Kasumi-1 (cell line): ENCODE data around the gene HAUS3.
"Not testable (repeated sequence)": the region's sequence is repeated elsewhere in the genome, so short reads cannot be mapped to it uniquely, and the experiment has no call there.

ENCODE experiments used
- DNase-seq, 2 experiments: peaks; one replicate each; lab custom pipeline; 2025; lab: John Stamatoyannopoulos, UW

The HAUS3 gene

DNA sequence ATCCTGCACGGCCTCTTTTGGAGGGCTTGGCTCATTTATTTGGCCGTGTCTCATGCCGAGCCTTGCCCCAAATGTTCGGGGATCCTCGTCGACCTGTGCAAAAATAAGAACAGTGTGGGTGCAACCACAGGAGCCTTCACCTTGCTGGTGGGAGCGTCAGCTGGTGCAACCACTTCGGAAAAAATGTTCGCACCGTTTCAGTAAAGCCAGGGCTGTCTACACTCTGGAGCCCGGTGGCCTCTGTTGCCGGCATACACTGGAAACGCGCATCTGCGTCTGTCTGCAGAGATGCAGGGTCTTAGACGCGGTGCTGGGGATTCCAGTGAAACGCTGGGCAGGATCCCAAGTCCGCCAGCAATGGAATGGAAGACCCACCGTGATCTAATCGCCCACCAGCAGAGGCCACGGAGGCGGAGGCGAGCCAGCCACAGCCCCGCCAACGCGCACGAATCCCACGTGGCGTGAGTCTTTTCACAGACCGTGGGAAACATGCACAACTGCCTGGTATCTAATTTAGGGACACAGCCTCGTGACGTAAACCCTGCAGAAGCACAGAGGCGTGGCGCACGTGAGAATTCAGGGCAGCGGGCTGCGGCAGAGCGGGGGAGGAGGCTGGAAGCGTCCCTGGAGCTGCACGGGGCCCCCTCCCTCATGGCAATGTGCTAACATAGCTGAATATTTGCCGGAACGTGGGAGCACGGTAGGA lies 33.8 kb upstream of the HAUS3 start:
- DNase-seq: no peak

DNA sequence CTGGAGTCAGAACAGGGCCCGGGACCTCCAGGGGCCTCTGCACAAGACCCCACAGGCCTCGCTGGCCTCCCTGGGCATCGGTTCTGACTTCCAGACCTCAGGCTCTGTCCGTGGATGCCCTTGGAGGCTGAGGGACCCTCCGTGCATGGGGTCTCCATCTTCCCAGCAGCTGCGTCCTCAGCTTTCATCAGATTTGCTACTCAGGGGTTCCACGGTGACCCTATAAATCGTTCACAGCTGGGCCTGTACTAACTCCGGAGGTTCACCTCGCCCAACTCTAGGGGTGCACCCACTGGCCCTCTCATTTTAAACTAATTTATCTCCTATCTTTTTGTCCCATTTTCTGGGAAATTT lies 33.1 kb upstream of the HAUS3 start:
- DNase-seq: not testable (repeated sequence)

DNA sequence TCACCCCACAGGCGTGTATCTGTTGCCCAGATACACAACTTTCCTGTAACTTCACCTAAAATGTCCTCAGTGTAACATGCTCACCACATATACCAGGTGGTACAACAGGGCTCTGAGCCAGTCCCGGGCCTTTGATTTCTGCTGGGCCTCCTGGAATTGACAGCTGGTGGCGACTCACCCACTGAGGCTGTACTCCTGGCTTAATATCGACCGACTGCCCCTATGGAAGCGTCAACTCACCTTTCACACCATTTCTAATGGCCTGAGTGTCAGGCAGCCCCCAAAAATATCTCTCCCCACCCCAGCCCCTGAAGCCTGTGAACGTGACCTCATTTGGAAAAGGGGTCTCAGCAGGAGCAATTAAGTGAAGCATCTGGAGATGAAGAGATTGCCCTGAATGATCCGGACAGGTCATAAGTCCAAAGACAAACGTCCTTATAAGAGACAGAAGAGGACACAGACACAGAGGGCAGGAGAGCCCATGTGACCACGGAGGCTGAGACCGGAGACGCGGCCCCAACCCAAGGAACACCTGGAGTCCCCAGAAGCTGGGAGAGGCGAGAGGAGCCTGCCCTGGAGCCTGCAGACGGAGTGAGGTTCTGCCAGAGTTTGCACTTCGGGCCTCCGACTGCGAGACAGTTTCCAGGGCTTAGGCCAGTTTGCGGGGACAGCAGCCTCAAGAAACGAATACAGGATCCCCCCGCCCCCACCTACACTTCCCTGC lies 32.6 kb upstream of the HAUS3 start:
- DNase-seq: no peak

DNA sequence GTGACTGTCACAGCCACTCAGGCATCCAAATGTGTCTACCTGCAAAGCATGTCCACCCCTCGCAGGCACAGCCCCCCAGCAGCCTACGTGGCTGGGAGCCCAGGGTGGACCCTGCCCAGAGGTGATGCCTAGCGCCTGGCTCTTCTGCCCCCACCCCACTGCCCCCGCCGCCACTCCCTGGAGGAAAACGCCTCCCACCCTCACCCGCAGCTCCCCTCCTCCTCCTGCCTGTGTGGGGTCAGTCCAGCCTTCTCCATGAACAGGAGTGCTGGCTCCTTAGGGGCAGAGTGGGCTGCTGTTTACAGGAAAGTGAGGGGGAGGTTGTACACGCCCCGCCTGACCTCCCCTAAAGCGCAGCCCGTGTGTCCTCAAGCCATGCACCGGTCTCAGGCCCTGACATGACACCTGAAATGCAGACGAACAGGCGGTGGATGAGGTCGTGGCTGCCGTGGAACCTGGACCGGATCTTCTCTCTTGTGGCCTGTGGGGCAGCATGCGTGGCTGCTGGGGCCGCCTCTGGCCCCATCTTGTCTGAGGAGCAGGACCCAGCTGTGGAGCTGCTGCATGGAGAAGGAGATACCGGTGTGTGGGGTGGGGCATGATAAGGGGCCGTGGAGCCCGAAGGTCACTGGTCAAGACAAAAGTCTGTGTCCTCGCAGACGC lies 31.9 kb upstream of the HAUS3 start:
- no peak for DNase-seq

DNA sequence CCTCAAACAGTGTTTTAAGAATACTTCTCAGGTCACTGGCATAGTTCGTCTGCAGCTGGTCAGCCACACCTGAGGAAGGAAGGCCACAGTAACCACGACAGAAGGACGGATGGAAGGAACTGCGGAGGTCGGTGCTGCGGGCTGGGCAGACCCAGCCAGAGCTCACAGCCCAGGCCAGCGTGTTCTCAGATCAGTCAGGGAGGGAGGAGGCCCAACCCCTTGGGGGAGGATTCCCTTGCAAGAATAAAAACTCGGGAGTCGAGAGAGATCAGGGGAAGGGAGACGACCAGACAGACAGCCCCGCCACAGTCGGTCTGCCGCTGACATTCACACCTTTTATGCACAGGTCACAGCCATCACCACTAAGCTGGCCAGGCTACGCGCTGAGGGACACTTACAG lies 31.3 kb upstream of the HAUS3 start:
- DNase-seq: no peak

DNA sequence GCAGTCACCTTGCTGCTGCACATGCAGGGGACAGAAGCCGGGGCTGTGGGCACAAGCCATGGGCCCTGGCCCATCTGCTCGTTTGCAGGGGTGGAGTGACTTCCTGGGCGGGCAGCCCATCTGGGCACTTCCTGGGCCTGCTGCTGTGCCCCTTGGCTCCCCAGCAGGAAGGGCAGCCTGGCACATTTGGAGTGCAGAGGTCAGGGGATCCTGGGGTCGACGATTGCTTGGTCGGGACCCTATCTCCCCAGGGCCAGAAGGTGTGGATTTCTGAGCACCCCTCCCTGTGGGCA lies 30.9 kb upstream of the HAUS3 start:
- no peak for DNase-seq

DNA sequence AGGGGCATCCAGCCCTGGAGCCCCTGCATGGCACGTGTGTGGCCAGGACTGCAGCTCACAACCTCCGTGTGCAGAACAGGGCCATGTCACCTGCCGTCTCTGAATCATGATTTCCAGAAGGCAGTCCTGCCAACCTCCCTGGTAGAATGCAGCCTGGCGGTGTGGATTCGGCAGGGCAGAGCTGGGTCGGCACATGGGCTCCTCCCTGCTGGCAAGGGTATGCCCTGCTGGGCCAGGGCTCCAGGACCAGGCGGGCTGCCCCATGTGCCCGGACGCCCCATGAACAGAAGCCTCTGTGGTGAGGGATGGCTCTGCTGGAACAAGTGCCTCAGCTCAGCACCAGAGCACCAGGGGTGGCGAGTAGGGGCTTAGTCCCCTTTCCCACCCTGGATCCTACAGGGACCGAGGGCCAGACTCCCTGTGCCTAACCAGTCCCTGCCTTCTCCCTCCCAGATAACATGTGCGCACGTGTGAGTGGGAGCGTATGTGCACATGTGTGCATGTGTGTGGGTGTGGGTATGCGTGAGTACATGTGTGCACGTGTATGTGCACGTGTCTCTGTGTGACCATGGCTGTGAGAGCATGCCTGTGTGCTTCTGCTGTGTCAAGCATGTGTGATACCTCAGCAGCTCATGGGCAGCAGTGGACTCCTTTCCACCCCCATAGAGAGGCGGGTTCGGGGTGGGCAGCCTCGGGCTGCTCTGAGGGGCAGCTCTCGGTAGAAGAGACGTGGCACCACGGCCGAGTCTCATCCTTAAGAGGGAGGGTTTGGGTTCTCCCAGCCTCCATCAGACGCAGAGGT lies 30.3 kb upstream of the HAUS3 start:
- DNase-seq: no peak

DNA sequence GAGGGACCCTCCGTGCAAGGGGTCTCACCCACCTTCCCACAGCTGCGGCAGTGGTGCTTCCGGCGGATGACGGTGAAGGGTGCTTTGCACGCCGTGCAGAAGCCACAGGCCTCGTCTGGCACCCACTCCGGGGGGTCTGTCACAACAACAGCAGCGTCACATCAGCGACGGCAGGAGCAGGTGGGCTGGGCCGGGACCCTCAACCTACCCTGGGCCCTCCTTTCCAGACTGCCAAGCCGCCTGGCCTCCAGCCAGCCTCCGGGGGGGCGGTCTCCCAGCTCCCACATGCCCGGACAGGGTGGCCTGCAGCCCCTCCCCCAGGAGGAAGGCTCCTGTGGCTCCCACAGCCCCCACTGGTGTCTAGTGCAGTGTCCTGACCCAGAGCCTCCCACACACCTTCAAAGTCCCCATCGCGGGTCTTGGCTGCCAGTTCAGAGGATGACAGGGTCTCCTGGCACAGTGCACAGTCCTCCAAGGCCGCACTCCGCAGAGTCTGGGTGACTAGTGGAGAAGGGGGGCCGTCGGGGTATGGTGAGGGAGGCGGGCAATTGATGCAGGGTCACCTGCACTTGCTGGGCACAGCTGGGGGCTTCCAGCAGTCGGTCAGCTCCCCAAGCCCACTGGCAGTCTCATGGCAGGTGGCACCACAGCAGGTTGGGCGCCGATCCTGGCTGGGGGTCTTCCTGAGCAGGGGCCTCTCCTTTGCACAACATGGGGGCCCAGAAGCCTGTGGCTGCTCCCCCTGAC lies 29.5 kb upstream of the HAUS3 start:
- no peak for DNase-seq

DNA sequence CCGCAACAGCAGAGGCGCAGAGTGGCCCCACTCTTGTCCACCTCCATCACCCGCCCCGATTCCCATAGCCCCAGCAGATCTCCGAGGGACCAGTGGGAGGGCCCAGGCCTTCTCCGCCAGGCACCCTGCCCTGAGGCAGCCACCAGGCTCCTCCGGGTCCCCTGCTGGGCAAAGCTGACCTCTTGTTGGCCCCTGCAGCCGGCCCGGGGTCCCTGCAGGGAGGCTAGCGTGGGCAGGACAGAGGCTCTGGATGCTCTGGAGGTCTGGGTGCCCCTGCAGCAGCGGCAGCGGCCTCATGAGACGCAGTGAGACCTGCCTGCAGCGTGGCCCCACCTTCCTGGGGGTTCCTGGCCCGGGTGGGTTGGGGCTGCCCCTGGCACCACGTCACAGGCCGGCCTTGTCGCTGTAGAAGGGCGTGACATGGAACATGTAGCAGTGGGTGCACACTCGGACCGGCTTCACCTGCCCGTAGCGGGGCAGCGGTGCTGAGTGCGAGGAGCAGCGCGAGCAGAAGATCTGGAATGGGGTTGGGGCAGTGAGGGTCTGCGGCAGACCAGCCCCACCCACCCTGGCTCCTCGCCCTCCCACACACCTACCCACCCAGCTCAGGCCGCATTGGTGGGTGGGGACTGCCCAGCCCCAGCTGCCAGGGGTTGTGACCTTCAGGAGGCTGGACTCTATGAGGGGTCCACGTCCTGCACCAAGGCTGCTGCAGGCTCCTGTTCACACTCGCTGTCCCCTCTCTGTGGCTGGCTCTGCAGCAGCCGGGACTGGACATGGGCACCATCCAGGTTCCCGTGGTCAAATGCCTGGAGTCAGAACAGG lies 28.6 kb upstream of the HAUS3 start:
- no peak for DNase-seq

DNA sequence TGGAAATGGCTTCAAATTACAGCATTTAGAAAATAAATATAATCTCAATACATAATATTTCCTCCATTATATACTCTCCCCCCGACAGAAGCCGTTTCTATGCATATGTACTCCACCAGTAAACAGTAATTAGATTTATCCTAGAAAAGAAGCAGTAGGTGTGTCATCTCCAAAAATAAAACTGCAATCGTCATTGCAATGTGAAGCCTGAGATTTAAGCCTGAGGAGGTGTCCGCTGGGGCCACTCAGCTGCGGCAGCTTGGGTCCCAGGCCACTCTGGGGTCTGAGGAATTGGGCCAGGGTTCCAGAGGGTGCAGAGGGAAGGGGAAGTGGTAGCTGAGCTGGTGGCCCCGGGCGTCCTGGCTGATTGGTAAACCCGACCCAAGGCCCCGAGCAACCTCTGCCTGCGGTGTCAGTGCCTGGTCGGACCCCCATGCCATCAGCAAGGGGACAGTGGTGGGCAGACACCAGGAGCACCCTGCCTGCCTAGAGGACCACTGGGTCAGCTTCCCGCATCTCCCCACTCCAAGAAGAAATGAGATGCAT lies 27.8 kb upstream of the HAUS3 start:
- DNase-seq: no peak

DNA sequence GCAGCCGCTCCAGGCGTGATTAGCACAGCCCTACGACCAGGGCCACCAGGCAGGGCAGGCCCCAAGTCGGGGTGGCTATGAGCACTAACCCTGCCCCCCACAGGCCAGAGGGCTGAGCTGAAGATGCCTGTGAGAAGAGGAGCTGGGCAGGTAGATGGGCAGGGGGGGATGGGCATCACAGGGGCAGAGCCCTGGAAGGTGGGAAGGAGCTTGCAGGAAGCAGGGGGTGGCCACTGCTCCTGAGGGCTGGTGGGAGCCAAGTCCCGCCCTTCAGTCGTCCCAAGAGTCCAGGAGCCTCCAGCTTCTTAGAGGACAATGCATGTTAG lies 27.2 kb upstream of the HAUS3 start:
- DNase-seq: no peak

DNA sequence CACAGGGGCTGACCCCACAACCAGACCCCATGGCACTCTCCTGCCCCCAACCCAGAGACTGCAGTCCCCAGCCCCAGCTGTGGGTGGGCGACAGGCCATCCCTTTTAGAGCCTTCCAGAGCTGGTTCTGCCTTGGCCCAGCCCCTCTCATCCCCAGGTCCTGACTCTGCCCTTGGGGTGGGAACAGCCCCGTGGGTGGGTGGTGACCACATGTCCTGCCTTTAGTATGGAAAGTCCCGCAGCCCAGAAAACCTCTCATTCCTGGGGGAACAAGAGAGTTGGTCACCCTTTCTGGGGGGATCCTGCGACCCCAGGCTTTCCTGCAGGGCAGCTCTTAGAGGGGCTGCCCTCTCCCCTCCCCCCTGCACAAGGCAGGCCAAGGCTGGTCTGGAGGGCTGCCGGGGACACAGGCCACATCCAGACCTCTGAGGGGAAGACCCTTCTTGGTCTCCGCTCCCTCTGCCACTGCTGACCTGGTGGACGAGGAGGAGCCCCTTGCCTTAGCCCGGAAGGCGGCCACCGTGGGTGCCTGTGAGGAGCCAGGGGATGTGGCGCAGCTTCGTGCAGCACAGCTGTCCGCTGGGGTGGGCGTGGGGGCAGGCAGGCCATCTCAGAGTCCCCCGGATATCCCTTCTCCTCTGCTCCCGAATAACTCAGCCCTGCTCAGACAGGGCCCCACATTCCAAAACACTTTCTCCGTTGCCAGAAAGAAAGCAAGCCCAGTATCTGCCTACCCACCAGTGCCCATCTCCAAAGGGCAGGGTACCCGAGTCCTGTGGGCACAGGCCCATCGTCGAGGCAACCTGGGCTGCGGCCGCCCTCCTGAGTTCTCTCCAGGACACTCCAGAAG lies 26.7 kb upstream of the HAUS3 start:
- no peak for DNase-seq

DNA sequence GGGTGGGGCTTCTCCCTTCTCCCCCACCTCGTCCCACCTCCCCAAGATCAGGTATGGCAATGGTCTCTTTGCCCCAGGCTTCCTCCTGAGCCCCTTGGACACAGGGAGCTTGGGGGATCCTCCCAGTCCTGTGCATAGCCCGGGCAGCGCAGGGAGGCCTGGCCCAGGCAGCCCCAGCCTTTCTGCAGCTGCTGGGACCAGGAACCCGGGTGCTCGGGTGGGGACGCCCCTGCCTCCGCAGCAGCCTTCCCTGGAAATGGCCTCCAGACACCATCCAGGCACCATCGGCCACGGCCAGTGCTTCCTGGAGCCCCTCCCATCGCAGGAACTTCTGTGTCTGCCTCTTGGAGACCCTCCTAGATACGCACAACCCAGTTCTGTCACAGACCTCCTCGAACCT lies 25.9 kb upstream of the HAUS3 start:
- no peak for DNase-seq

DNA sequence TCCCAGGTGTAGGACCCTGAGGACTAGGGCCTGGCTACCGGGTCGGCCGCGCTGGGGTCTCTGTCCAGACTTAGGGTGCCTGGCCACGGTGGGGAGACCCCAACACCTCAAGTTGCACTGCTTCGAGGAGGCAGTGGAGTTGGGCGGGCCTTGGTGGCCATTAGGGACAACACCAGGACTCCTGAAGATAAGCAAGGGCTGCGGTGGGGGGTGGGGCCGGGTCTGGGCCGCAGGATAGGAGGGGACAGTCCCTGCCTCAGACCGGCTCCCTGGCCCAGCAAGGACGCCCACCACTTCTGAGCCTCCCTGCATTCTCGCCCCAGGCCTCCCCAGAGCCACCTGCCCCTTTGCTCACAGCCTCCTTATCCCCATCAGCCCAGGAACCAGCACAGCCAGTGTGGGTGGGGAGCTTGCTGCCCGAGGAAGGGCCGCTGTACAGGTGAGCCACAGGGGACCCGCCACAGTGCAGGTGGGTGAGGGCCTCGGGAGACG lies 25.4 kb upstream of the HAUS3 start:
- DNase-seq: no peak

DNA sequence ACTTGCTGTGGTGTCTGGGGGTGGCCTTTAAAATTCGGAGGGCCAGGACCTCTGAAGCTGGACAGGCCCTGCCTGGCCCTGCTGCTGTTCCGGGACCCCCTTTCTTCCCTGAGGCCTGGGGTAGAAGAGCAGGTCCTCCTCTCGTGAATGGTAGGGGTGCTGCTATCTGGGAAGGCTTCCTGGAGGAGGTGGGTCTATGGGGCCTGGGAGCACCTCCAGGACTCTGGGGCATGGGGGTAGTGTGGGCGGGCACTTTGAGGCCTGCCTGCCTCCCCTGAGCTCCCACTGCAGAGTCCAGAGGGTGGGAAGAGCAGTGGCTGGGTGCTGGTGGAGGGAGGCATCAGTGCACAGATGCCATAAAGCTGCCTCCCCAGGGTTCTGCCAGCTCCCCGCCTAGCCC lies 24.9 kb upstream of the HAUS3 start:
- no peak for DNase-seq

DNA sequence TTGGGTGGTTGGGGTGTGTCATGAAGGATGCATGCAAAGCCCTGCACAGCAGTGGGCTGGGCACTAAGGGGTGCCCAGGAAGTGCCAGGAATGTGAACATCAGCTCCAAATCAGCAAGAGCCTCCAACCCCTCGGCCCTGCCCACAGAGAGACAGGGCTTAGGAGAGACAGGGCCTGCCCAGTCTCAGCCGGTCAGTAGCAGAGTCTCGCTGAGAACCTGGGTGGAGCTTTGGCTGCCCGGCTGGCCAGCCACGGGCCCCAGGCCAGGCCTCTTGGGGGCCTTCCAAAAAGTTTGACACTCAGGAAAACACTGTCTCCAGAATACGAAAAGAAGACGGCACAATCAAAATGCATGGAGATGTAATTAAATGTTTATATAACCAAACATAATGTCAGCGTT lies 24.3 kb upstream of the HAUS3 start:
- DNase-seq: no peak

DNA sequence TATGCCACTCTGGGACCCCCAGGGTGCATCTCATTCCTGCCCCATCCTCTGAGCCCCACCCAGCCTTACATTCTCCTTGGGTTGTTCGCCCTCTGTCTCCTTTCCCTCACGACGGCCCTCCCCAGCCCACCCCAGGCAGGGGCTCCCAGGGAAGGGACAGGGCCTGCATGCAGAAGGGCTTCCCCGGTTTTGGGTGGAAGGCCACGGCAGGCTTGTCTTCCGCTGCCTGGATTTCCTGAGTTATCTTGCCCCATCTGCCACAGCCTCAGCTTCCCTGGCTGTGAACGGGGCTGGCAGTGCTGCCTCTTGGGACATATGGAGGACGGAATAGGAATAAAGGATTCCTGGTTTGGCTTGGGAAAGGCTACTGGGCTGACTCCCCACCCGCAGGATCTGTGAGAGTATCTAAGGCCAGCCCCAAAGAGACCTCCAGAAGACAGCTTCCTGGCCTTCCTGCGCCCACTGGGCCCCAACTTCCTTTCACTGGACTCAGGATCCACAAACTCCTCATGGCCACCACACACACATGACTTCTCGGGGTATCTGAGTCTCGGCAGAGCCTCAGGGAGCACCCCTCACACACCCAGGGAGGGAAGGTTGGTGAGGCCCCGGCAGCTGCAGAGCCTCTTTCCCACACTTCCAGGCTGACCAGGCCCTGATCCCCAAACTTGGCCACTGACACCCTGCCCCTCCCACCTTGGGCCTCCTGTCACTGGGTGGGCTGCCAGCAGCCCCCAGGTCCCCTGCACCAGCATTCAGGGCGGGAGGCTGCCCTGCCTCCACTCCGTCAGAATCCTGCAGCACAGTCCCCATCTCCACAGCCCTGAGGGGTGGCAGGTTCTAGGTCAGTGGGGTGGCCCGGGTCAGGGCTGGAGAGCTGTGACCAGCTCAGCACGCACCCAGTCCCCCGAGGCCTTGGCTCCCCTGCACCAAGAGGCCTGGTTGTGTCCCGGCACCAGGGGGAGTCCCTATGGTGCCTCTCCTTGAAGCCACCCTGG lies 23.5 kb upstream of the HAUS3 start:
- no peak for DNase-seq

DNA sequence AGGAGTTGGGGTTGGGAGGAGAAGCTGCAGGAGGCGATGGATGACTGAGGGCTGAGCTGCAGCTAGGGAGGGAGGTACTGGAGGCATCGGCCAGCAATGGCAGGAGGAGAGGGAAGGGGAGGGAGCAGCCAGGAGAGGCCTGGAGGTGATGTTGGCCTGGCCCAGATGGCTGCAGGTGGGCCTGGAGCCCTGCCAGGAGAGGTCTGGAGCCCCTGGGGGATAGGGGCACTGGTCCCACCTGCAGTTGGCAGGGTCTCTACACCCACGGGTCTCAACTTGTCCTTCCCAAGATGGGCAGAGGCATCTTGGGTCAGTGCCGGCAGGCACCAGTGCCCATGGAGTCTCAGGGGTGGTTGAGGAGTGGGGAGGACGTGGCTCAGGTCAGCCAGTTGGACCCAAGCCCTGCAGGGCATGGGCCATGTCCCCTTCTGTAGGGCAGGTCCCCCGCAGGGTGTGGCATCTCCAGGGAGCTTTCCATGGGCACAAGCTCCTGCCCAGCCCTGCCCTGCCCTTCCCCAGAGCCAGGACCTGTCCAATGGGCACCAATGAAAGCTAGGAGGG lies 22.6 kb upstream of the HAUS3 start:
- no peak for DNase-seq
